IMR-90 (cell line): ENCODE data around the gene PRSS38. TPM values are rescaled to one million over a fixed set of nuclear protein-coding genes. Genes with fewer than 3 reads are reported as not detected.

ENCODE experiments used
- ATAC-seq: fragments of 200-7000 bp; cut with Tn5 transposase; 2 replicates; pipeline ENCODE4 v1.9.1; 2020; ENCODE audit warnings: low read depth, mild to moderate bottlenecking, moderate library complexity
- BruUV-seq: library from RNA; stranded (reverse); fragments of 400-500 nt; replicated peaks from 2 replicates; lab custom pipeline; 2021; lab: Mats Ljungman, UMichigan
- CTCF ChIA-PET: fragments of 300-600 bp; formaldehyde crosslinking; extraction: SDS; loops from one replicate; lab custom pipeline; 2021; ENCODE audit warnings: antibody characterized with exemption; lab: Yijun Ruan, JAX
- POLR2A ChIA-PET: fragments of 300-600 bp; sonication (Branson Sonifier 250); formaldehyde crosslinking; loops from one replicate; lab custom pipeline; 2022; ENCODE audit warnings: antibody characterized with exemption; ENCODE audit not compliant: unreplicated experiment; lab: Charles Lee
- DNase-seq: peaks from one replicate; pipeline ENCODE4 v3.0.0; 2013
- H2AFZ ChIP-seq: replicated peaks from 2 replicates; pipeline ENCODE3; 2013; ENCODE audit warnings: low read length, mild to moderate bottlenecking; ENCODE audit not compliant: poor library complexity
- H2AK5ac ChIP-seq: 2 replicates; pipeline ENCODE4 v1.6.1; 2013; ENCODE audit warnings: low read depth, low read length, inconsistent platforms
- H2AK9ac ChIP-seq: replicated peaks from 2 replicates; pipeline ENCODE3; 2013; ENCODE audit warnings: mild to moderate bottlenecking, low read depth, low read length, moderate library complexity; ENCODE audit not compliant: poor library complexity
- H2BK120ac ChIP-seq: 2 replicates; pipeline ENCODE4 v1.6.1; 2013; ENCODE audit warnings: low read depth, low read length, inconsistent platforms
- H2BK15ac ChIP-seq: 3 replicates; pipeline ENCODE4 v1.6.1; 2013; ENCODE audit warnings: low read depth, low read length, inconsistent platforms
- H2BK20ac ChIP-seq: 2 replicates; pipeline ENCODE4 v1.6.1; 2013; ENCODE audit warnings: low read depth, mild to moderate bottlenecking, inconsistent platforms, low read length, moderate library complexity
- H2BK5ac ChIP-seq: 2 replicates; pipeline ENCODE4 v1.6.1; 2013; ENCODE audit warnings: mild to moderate bottlenecking, low read depth, low read length, inconsistent platforms; ENCODE audit not compliant: poor library complexity, severe bottlenecking
- H3K14ac ChIP-seq: replicated peaks from 2 replicates; pipeline ENCODE4 v1.6.1; 2013; ENCODE audit warnings: low read depth, low read length, inconsistent platforms
- H3K18ac ChIP-seq: 2 replicates; pipeline ENCODE4 v1.6.1; 2013; ENCODE audit warnings: low read depth, low read length, control low read depth
- H3K23ac ChIP-seq: 2 replicates; pipeline ENCODE4 v1.6.1; 2013; ENCODE audit warnings: low read depth, low read length, inconsistent platforms
- H3K27ac ChIP-seq: 2 replicates; pipeline ENCODE4 v1.5.1; 2013; ENCODE audit warnings: mild to moderate bottlenecking, control low read depth, low read length; ENCODE audit not compliant: insufficient read depth
- H3K27me3 ChIP-seq: 2 replicates; pipeline ENCODE4 v1.6.1; 2013; ENCODE audit warnings: low read length; ENCODE audit not compliant: control insufficient read depth, insufficient read depth
- H3K36me3 ChIP-seq: 2 replicates; pipeline ENCODE4 v1.6.1; 2013; ENCODE audit warnings: low read length, mixed read lengths; ENCODE audit not compliant: control insufficient read depth, insufficient read depth
- H3K4ac ChIP-seq: 2 replicates; pipeline ENCODE4 v1.6.1; 2013; ENCODE audit warnings: low read depth, low read length, inconsistent platforms
- H3K4me1 ChIP-seq: 2 replicates; pipeline ENCODE4 v1.6.1; 2013; ENCODE audit warnings: low read length, mixed read lengths; ENCODE audit not compliant: control insufficient read depth, insufficient read depth
- H3K4me2 ChIP-seq: 2 replicates; pipeline ENCODE4 v1.6.1; 2013; ENCODE audit warnings: low read depth, mild to moderate bottlenecking, control low read depth, low read length, moderate library complexity
- H3K4me3 ChIP-seq: 2 replicates; pipeline ENCODE4 v1.5.1; 2013; ENCODE audit warnings: low read depth, mild to moderate bottlenecking, control low read depth, low read length, moderate library complexity; ENCODE audit not compliant: insufficient read depth
- H3K56ac ChIP-seq: 2 replicates; pipeline ENCODE4 v1.6.1; 2013; ENCODE audit warnings: low read length, inconsistent platforms; ENCODE audit not compliant: insufficient read depth; ENCODE audit errors: extremely low read depth
- H3K79me1 ChIP-seq, 2 experiments: 2 replicates each; pipeline ENCODE4 v1.6.1; 2013; ENCODE audit warnings: low read length in 2 of 2, inconsistent platforms in 1 of 2, low read depth in 1 of 2
- H3K9ac ChIP-seq: 2 replicates; pipeline ENCODE4 v1.6.1; 2013; ENCODE audit warnings: low read depth, low read length, control low read depth
- H3K9me1 ChIP-seq: 2 replicates; pipeline ENCODE4 v1.6.1; 2013; ENCODE audit warnings: low read length, inconsistent platforms; ENCODE audit not compliant: insufficient read depth
- H3K9me3 ChIP-seq: 2 replicates; pipeline ENCODE4 v1.6.1; 2013; ENCODE audit warnings: low read length; ENCODE audit not compliant: control insufficient read depth, insufficient read depth
- H4K20me1 ChIP-seq: 2 replicates; pipeline ENCODE4 v1.6.1; 2013; ENCODE audit warnings: low read length, inconsistent platforms; ENCODE audit not compliant: insufficient read depth
- H4K5ac ChIP-seq: 2 replicates; pipeline ENCODE4 v1.6.1; 2013; ENCODE audit warnings: mild to moderate bottlenecking, low read depth, low read length, control low read depth
- H4K8ac ChIP-seq, 2 experiments: 2 replicates each; pipeline ENCODE4 v1.6.1; 2013; ENCODE audit warnings: low read depth in 2 of 2, low read length in 2 of 2, control low read depth in 1 of 2, inconsistent platforms in 1 of 2
- H4K91ac ChIP-seq: 2 replicates; pipeline ENCODE4 v1.6.1; 2013; ENCODE audit warnings: low read depth, low read length, inconsistent platforms; ENCODE audit not compliant: insufficient read depth
- MAFK ChIP-seq: IDR thresholded peaks from 2 replicates; pipeline ENCODE4 v1.6.1; 2012; ENCODE audit warnings: low read depth, low read length, improper control_type of control experiment
- SMC3 ChIP-seq: fragments of 150-350 bp; IDR thresholded peaks from 2 replicates; pipeline ENCODE4 v1.6.1; 2016; ENCODE audit warnings: low read depth, mild to moderate bottlenecking, antibody characterized with exemption, low read length, moderate library complexity
- WGBS, 2 experiments: methylation state at CpG; one replicate each; pipeline versions ENCODE4 v1.1.5 to v1.1.7; 2013; ENCODE audit warnings: missing lambda C conversion rate in 2 of 2; ENCODE audit not compliant: insufficient read length in 1 of 2; ENCODE audit errors: extremely low coverage in 2 of 2; 5-methylcytosine and 5-hydroxymethylcytosine counted together
- dilution Hi-C: fragments of 300-500 bp; cut with HindIII; formaldehyde crosslinking; loops from one replicate; pipeline ENCODE4 v1.14.3; 2018; ENCODE audit warnings: low sequenced_read_pairs; ENCODE audit not compliant: unreplicated experiment
- in situ Hi-C: fragments of 300-500 bp; cut with MboI; formaldehyde crosslinking; loops from 3 replicates; pipeline ENCODE4 v1.14.3; 2019; ENCODE audit warnings: low sequenced_read_pairs, inconsistent platforms, mixed read lengths
- intact Hi-C: fragments of 100-400 bp; cut with micrococcal nuclease; formaldehyde crosslinking; loops from 2 replicates; pipeline ENCODE4 v1.10.0; 2022
- polyA plus RNA-seq, 3 experiments: library from polyadenylated mRNA; depleted of rRNA; stranded (reverse); fragments of >200 nt; gene quantifications; 2 replicates each; pipeline ENCODE4 v1.2.3, GENCODE V29; 2012; ENCODE audit warnings: low replicate concordance in 1 of 3
- total RNA-seq: library from RNA; depleted of rRNA; stranded (reverse); fragments of >200 nt; gene quantifications from 2 replicates; pipeline ENCODE4 v1.2.3, GENCODE V29; 2012
- TF ChIP-seq, protein P1 (sequence below): fragments of 150-350 bp; IDR thresholded peaks from 2 replicates; pipeline ENCODE4 v1.6.1; 2016; ENCODE audit warnings: low read depth, mild to moderate bottlenecking, low read length, moderate library complexity, borderline replicate concordance

The PRSS38 gene
- total and polyA plus RNA-seq, 2 of the 4 experiments (the other 2 are of a cell fraction), result not detected

DNA sequence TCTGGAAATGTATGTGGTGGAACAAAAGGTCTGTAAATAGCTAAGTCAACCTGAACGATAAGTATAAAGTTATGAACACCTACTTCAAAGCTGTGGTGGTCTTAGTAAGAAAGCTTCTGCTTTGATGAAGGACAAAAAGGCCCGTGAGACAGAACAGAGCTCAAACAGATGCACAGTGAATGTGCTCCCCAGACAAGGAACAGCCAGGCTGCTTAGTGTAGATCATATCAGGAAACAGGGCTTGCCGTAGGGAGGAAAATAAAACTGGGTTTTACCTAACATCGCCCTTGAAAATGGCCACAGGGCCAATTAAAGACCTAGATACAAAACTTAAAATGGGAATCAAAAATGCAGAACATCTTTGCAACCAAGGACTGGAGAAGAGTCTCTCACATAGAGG is 40.2 kb downstream of the PRSS38 start:
- H3K27me3 ChIP-seq, result no peaks in the 10 kb centered on the region
- no peak overlapping the region for H3K14ac ChIP-seq
- H3K9me3 ChIP-seq, result no peaks in the 10 kb centered on the region
- no peak overlapping the region for H3K9ac ChIP-seq
- H2BK120ac ChIP-seq, result no peak overlapping the region
- TF ChIP-seq, protein P1, sequence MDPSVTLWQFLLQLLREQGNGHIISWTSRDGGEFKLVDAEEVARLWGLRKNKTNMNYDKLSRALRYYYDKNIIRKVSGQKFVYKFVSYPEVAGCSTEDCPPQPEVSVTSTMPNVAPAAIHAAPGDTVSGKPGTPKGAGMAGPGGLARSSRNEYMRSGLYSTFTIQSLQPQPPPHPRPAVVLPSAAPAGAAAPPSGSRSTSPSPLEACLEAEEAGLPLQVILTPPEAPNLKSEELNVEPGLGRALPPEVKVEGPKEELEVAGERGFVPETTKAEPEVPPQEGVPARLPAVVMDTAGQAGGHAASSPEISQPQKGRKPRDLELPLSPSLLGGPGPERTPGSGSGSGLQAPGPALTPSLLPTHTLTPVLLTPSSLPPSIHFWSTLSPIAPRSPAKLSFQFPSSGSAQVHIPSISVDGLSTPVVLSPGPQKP, result no peak
- no peak for TF ChIP-seq MAFK
- TF ChIP-seq SMC3, result no peak
- no peaks in the 10 kb centered on the region for H4K20me1 ChIP-seq
- intact Hi-C loops (no loop called here), in situ Hi-C loops (no loop called here), dilution Hi-C loops (no loop called here)
- H2BK5ac ChIP-seq, result no peak overlapping the region
- no peak overlapping the region for H4K8ac ChIP-seq
- no peak overlapping the region for H3K4me3 ChIP-seq
- no peaks in the 10 kb centered on the region for H3K9me1 ChIP-seq
- no peak overlapping the region for H3K4me2 ChIP-seq
- H2BK20ac ChIP-seq, result no peak overlapping the region
- no peak overlapping the region for H3K4ac ChIP-seq
- no peak overlapping the region for H3K27ac ChIP-seq
- DNase-seq (no peak), ATAC-seq (no peak)
- no peak overlapping the region for H3K18ac ChIP-seq
- no CpG with 5 or more reads among the region's 4 CpGs for WGBS, 2 experiments
- no peak overlapping the region for H4K91ac ChIP-seq
- no peak overlapping the region for H2BK15ac ChIP-seq
- POLR2A ChIA-PET, result no interaction called here
- no peaks in the 10 kb centered on the region for H3K36me3 ChIP-seq
- no peak overlapping the region for H3K56ac ChIP-seq
- no peaks in the 10 kb centered on the region for H3K4me1 ChIP-seq
- no TSS peak for BruUV-seq
- H4K5ac ChIP-seq, result no peak overlapping the region
- H3K23ac ChIP-seq, result no peak overlapping the region
- CTCF ChIA-PET, result no interaction called here
- H3K79me1 ChIP-seq, result no peaks in the 10 kb centered on the region
- H2AK9ac ChIP-seq, result no peak overlapping the region
- H2AK5ac ChIP-seq, result no peak overlapping the region
- H2AFZ ChIP-seq, result no peak overlapping the region
